ENCODE measurements around the gene CISH.

CISH gene, protein sequence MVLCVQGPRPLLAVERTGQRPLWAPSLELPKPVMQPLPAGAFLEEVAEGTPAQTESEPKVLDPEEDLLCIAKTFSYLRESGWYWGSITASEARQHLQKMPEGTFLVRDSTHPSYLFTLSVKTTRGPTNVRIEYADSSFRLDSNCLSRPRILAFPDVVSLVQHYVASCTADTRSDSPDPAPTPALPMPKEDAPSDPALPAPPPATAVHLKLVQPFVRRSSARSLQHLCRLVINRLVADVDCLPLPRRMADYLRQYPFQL

GRCh38 chr3:50611464-50612233 is at the start of gene CISH:
TSS of gene CISH (minus strand) at chr3:50611774. CDS start at chr3:50611650, 124 bp downstream.
- in situ Hi-C loops (cut with HindIII; ENCODE audit: low sequenced_read_pairs) = no loop called here

DNA sequence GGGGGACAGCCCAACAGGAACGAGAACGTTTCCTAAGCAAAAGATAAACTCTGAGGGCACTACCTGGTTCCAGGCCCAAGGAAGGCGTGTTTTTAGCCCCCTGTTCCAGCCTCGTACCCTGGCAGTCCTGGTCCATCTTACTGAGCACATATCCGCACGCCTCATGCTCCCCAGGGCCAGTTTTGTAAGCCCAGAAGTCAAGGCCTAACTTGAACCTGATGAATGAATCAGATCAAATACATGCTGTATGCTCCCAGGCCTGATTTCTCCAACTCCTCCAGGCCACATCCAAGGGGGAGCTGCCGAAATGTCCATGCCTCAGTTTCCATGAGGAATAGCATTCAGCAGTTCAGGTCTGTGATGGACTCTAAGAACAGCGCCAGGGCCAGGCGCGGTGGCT is 48.8 kb upstream of the CISH start:
- DNase-seq (ENCODE audit: low read depth) = no peak
- in situ Hi-C loops (cut with HindIII; ENCODE audit: low sequenced_read_pairs) = no loop called here
- no peak for TF ChIP-seq CTCF (IDR thresholded peaks at IDR 0.05; ENCODE audit: low read depth, low read length, missing control alignments)
- no peak overlapping the region for H3K4me3 ChIP-seq (ENCODE audit: low read depth, low read length)

More at GRCh38 chr3:50611464-50612233, at the start of gene CISH:
- TF ChIP-seq CTCF (IDR thresholded peaks at IDR 0.05; ENCODE audit: low read depth, low read length, missing control alignments) = peak; percentile 66
- peak within 1 kb of the TSS; percentile 54 for H3K4me3 ChIP-seq (ENCODE audit: low read depth, low read length)
- DNase-seq (ENCODE audit: low read depth) = peak; percentile 59

DNA sequence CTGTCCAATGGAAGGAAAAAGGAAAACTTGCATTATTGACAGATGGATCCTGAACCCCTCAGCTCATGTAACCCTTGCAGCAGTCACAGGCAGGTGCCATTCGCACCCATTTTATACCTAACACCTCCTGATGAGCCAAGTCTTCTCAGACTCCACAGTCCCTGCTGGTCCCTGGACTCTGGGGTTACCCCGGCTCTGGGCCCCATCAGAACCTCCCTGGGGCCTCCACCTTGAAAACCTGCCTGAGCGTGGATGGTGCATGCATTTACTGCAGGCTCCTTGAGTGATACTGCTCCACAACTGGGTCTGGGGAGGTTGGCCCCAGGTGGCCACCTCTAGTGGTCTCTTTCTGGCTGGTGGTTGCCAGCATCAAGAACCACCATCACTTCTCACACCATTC is 47.3 kb upstream of the CISH start:
- in situ Hi-C loops (cut with HindIII; ENCODE audit: low sequenced_read_pairs) = no loop called here
- no peak for TF ChIP-seq CTCF (IDR thresholded peaks at IDR 0.05; ENCODE audit: low read depth, low read length, missing control alignments)
- no peak for DNase-seq (ENCODE audit: low read depth)

DNA sequence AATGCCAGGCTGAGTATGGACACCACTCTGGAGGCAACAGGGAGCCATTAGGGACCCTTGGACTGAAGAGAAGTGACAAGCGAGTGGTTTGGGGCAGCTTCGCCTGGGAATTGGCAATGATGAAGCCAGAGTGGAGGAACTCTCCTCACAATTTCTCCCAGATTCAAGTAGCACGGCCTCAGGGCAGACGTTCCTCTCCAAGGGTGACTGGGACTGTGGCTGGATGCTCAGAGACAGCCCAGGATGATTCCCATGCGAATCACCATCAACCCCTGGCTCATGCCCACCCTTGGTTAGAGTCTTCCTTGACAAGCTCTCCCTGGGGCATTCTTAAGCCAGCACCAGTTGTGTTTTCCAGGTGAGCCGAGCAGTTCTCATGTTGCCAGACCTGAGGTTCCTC is 46.8 kb upstream of the CISH start:
- no peak for DNase-seq (ENCODE audit: low read depth)
- H3K4me3 ChIP-seq (ENCODE audit: low read depth, low read length) = no peak overlapping the region
- in situ Hi-C loops (cut with HindIII; ENCODE audit: low sequenced_read_pairs) = no loop called here
- no peak for TF ChIP-seq CTCF (IDR thresholded peaks at IDR 0.05; ENCODE audit: low read depth, low read length, missing control alignments)

More for the DNA sequence above, 47.3 kb upstream of the CISH start:
- no peak overlapping the region for H3K4me3 ChIP-seq (ENCODE audit: low read depth, low read length)

GRCh38 chr3:50657816-50658215 is 46.2 kb upstream of the CISH start:
- in situ Hi-C loops (cut with HindIII; ENCODE audit: low sequenced_read_pairs) = no loop called here
- H3K4me3 ChIP-seq (ENCODE audit: low read depth, low read length) = no peak overlapping the region
- no peak for TF ChIP-seq CTCF (IDR thresholded peaks at IDR 0.05; ENCODE audit: low read depth, low read length, missing control alignments)
- no peak for DNase-seq (ENCODE audit: low read depth)

DNA sequence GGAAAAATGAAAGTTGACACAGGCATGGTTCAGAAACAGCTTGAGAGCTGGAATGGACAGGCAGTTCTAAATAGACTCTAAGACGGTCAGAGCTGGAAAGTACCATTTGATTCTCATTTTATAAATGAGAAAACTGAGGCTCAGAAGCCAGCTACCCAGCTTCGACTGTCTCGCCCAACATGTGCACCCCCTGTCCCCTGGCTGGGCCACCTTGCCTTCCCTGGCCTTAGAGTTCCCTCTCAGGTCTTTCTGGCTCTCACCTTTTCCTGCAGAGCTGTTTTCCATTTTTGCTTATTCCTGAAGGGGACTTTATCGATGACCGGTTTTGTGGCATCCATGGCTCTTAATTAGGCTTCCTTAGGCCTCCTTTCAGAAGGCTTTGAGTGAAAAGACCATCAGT is 45.8 kb upstream of the CISH start:
- TF ChIP-seq CTCF (IDR thresholded peaks at IDR 0.05; ENCODE audit: low read depth, low read length, missing control alignments) = no peak
- in situ Hi-C loops (cut with HindIII; ENCODE audit: low sequenced_read_pairs) = no loop called here
- DNase-seq (ENCODE audit: low read depth) = no peak
- no peak overlapping the region for H3K4me3 ChIP-seq (ENCODE audit: low read depth, low read length)
